MCF 10A (cell line): ENCODE measurements around the gene S1PR4. TPM values are rescaled to one million over a fixed set of nuclear protein-coding genes. Genes with fewer than 3 reads are reported as not detected.
"Not testable (repeated sequence)": the region's sequence is repeated elsewhere in the genome, so short reads cannot be mapped to it uniquely, and the experiment has no call there.

Experiments
- BruUV-seq: library from RNA; stranded (reverse); fragments of 400-500 nt; replicated peaks from 2 replicates; lab custom pipeline; 2021; lab: Mats Ljungman, UMichigan
- CTCF ChIA-PET: fragments of 300-600 bp; sonication (Branson Sonifier 250); formaldehyde crosslinking; extraction: SDS; loops from one replicate; lab custom pipeline; 2021; ENCODE audit warnings: antibody characterized with exemption, inconsistent platforms; lab: Yijun Ruan, JAX
- POLR2A ChIA-PET: fragments of 300-600, 350-650 bp; sonication (Branson Sonifier 250); formaldehyde crosslinking; extraction: SDS; loops from one replicate; lab custom pipeline; 2020; ENCODE audit warnings: antibody characterized with exemption, inconsistent platforms; lab: Yijun Ruan, JAX
- DNase-seq: peaks from one replicate; pipeline ENCODE4 v3.0.0-alpha.2; 2018; ENCODE audit not compliant: unreplicated experiment
- H3K27ac Mint-ChIP-seq: one replicate; pipeline ENCODE4 v1.8.0; 2022; ENCODE audit warnings: mild to moderate bottlenecking, low read depth, mixed read lengths; ENCODE audit not compliant: unreplicated experiment
- H3K27me3 Mint-ChIP-seq: one replicate; pipeline ENCODE4 v1.8.0; 2022; ENCODE audit warnings: mixed read lengths; ENCODE audit not compliant: insufficient read depth, unreplicated experiment
- H3K36me3 Mint-ChIP-seq: one replicate; pipeline ENCODE4 v1.8.0; 2022; ENCODE audit warnings: mild to moderate bottlenecking, moderate library complexity, mixed read lengths; ENCODE audit not compliant: insufficient read depth, unreplicated experiment
- H3K4me1 Mint-ChIP-seq: one replicate; pipeline ENCODE4 v1.8.0; 2022; ENCODE audit warnings: mixed read lengths; ENCODE audit not compliant: insufficient read depth, unreplicated experiment
- H3K4me3 Mint-ChIP-seq: one replicate; pipeline ENCODE4 v1.8.0; 2022; ENCODE audit warnings: mild to moderate bottlenecking, moderate library complexity, mixed read lengths; ENCODE audit not compliant: unreplicated experiment
- H3K9me3 Mint-ChIP-seq: one replicate; pipeline ENCODE4 v1.8.0; 2022; ENCODE audit warnings: mixed read lengths; ENCODE audit not compliant: unreplicated experiment
- CTCF ChIP-seq: fragments of 200-600 bp; IDR thresholded peaks from one replicate; pipeline ENCODE4 v1.8.0; 2022; ENCODE audit warnings: antibody characterized with exemption, mild to moderate bottlenecking; ENCODE audit not compliant: unreplicated experiment
- intact Hi-C: fragments of 100-400 bp; cut with micrococcal nuclease; formaldehyde crosslinking; loops from 2 replicates; pipeline ENCODE4 v1.14.1; 2022
- total RNA-seq: library from RNA; stranded (reverse); gene quantifications from 2 replicates; pipeline ENCODE4 v1.2.3, GENCODE V29; 2022

Gene S1PR4
- total RNA-seq, 1 experiment from 2014 or later: 0.44 TPM

GRCh38 chr19:3171894-3172672 lies 6.5 kb upstream of the S1PR4 start:
- no peak overlapping the region for H3K4me3 Mint-ChIP-seq
- H3K4me1 Mint-ChIP-seq: peaks cover 18% of the 10 kb centered on the region
- no TSS peak for BruUV-seq
- TF ChIP-seq CTCF: no peak
- H3K27ac Mint-ChIP-seq: peak overlapping the region; percentile 92
- CTCF ChIA-PET: interaction anchor here (0.5 to 1.7 kb wide), 5 partner anchors 9 to 44 kb away, joined by 3 to 6 read pairs (median 5); no protein-coding TSS in a partner anchor
- H3K27me3 Mint-ChIP-seq: no peaks in the 10 kb centered on the region
- POLR2A ChIA-PET: interaction anchor here (0.9 to 1.2 kb wide), 3 partner anchors 30 to 221 kb away, joined by 3 to 4 read pairs (median 3); no protein-coding TSS in a partner anchor
- peak; percentile 33 for DNase-seq
- no peaks in the 10 kb centered on the region for H3K36me3 Mint-ChIP-seq
- no peaks in the 10 kb centered on the region for H3K9me3 Mint-ChIP-seq
- intact Hi-C loops: no loop called here

- H3K36me3 Mint-ChIP-seq, DNase-seq, H3K4me3 Mint-ChIP-seq, BruUV-seq, intact Hi-C loops, H3K27me3 Mint-ChIP-seq, H3K9me3 Mint-ChIP-seq: not testable (repeated sequence)
- H3K4me1 Mint-ChIP-seq: peaks cover 21% of the 10 kb centered on the region
- peak overlapping the region; percentile 92 for H3K27ac Mint-ChIP-seq
- POLR2A ChIA-PET: interaction anchor here (0.9 kb wide), 1 partner anchor 31 kb away, joined by 3 read pairs; no protein-coding TSS in a partner anchor
- CTCF ChIA-PET: interaction anchor here (1.4 to 1.7 kb wide), 2 partner anchors 9 to 21 kb away, joined by 5 to 6 read pairs; no protein-coding TSS in a partner anchor
These were observed 5.9 kb upstream of the S1PR4 start for GRCh38 chr19:3172673-3173000.

GRCh38 chr19:3175781-3176714 lies 2.5 kb upstream of the S1PR4 start:
- Mint-ChIP-seq H3K4me3 (peak overlapping the region; percentile 41), H3K27me3 (no peaks in the 10 kb centered on the region), H3K9me3 (no peaks in the 10 kb centered on the region), H3K36me3 (no peaks in the 10 kb centered on the region), H3K4me1 (peaks cover 21% of the 10 kb centered on the region), H3K27ac (peak overlapping the region; percentile 100)
- no peak for TF ChIP-seq CTCF
- BruUV-seq: TSS peak; percentile 95
- intact Hi-C loops: no loop called here
- ChIA-PET POLR2A (interaction anchor here (0.7 to 2.4 kb wide), 8 partner anchors 9 to 289 kb away, joined by 3 to 9 read pairs (median 4); partner anchors contain the start of gene NCLN), CTCF (interaction anchor here (0.9 to 1.3 kb wide), 3 partner anchors 140 to 332 kb away, joined by 3 read pairs; no protein-coding TSS in a partner anchor)
- DNase-seq: peak; percentile 90

GRCh38 chr19:3176715-3177501 lies 1.7 kb upstream of the S1PR4 start:
- Mint-ChIP-seq H3K4me1 (peaks cover 21% of the 10 kb centered on the region), H3K4me3 (peak overlapping the region; percentile 60), H3K27ac (peak overlapping the region; percentile 100), H3K36me3 (no peaks in the 10 kb centered on the region), H3K27me3 (no peaks in the 10 kb centered on the region), H3K9me3 (no peaks in the 10 kb centered on the region)
- intact Hi-C loops: no loop called here
- CTCF ChIA-PET: interaction anchor here (0.7 to 1.3 kb wide), 2 partner anchors 68 to 226 kb away, joined by 3 to 4 read pairs; no protein-coding TSS in a partner anchor
- BruUV-seq: no TSS peak
- POLR2A ChIA-PET: interaction anchor here (0.7 to 2.4 kb wide), 5 partner anchors 9 to 226 kb away, joined by 3 to 9 read pairs (median 7); partner anchors contain the start of gene NCLN
- no peak for TF ChIP-seq CTCF
- DNase-seq: peak; percentile 80
